ENCODE results near the gene MRPS6.

MRPS6 gene

GRCh38 chr21:34071683-34072082 lies 1.7 kb upstream of the MRPS6 start:
- no peak for DNase-seq (ENCODE audit: low spot score)

DNA sequence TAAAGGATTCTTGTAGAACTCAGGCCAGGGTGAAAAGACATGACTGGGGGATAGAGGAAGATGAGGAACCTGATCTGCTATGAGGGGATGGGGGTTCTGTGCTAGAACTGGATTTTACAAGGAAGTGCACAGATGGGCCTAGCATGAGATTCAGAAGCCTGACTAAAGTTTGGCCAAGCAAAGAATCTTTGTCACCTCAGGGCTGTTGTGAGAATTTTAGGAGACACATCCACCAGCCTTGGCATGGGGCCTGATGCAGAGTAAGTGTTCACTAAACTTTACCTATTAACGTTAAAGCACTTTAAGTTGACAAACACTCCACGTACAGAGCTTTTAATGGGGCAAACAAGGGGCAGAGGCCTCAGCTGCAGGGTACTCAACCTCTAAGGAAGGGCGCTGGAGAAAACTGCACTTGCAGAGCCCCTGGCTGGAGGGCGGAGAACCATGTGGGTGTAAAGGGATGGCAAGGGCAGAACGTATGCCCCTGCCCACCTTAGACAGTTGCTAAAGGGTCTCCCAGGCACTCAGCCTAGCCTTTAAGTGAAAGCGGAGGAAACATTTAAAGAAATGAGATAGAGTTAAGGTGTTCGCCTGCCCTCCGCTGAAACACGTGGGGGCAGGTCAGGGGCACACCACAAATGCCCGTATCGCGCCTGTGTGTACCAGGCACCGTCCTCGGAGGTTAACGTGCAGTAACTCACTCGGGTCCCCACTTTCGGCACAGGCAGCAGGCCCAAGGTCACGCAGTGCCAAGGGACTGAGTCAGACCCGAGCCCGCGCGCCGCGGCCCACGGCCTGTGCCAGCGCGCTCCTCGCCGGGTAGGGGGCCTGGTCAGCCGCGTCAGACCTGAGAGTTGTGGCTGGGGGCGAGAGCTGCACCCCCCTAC lies 990 bp upstream of the MRPS6 start:
- no peak for DNase-seq (ENCODE audit: low spot score)

DNA sequence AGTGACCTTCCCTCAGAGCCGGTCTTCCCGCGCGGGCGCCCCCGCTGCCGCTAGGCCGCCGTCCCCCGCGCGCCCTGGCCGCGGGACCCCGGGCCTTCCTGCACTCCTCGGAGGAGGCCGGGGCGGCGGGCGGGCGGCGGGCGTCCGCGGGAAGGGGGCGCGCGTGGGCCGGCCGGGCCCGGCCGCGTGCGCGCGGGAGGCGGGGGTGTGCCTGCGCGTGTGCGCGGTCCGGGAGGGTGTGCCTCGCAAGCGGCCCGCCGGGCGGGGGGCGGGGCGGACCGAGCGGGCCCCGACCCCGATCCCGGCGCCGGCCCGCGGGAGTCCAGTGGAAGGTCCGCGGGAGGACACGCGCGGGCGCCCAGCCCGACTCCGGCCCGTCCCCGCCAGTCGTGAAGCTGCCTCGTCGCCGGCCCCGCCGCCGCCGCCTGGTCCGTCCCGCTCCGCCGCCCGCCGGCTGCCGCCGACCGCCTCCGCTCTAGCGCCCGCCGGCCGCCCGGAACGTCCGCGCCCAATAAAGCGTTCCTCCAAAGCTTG lies 438 bp downstream of the MRPS6 start:
- DNase-seq (ENCODE audit: low spot score): peak; percentile 16

DNA sequence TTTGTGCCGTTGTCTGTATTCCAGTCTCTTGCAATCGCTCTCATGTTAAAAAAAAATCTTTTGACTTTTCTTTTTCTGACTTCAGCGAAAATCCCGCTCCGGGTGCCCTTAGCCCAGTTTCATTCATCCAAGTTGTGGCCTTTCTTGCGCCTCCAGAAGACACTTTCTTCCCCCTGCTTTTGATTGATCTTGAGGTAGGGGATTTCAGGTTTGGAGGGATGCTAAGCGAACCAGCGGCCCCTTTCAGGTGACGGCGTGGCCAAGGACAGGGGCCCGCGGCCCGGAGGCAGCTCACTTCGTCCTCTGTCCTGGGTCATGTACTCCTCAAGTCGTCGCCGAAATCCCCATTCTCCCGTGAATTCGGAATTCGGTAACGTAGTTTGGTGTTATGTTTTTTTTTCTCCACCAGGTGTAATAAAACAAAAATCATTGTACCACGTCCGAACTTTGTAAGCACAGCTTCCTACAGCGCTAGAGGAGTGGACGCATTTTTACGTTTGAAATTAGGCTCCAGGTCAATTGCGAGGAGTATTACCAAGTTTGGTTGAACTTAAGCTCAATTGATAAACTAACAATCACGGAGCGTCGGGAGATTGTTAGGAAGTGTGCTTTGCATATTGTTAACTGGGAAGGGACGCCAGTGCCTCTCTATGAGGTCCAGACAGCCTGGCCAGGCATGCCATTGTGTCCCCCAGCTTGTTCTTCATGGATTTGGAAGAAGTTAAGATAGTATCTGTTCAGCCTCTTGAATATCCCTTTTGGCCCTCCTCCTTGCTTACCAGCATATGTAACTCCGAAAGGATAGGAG lies 1.1 kb downstream of the MRPS6 start:
- DNase-seq (ENCODE audit: low spot score): peak; percentile 56

DNA sequence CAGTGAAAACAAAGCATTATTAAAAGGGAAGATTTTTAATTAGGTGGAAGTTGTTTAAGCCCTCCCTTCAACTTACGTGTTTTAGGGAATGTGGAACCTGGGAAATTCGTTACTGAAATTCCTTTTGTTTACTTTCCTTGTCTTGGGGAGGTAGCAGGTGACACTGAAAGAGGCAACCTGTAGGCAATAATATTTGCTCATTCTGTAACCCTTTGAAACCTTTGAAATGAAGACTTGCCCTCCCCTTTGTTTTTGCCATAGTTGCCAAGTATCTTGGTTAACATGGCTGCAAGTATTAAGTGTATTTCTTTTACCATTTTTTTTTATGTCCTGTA lies 1.7 kb downstream of the MRPS6 start:
- no peak for DNase-seq (ENCODE audit: low spot score)

DNA sequence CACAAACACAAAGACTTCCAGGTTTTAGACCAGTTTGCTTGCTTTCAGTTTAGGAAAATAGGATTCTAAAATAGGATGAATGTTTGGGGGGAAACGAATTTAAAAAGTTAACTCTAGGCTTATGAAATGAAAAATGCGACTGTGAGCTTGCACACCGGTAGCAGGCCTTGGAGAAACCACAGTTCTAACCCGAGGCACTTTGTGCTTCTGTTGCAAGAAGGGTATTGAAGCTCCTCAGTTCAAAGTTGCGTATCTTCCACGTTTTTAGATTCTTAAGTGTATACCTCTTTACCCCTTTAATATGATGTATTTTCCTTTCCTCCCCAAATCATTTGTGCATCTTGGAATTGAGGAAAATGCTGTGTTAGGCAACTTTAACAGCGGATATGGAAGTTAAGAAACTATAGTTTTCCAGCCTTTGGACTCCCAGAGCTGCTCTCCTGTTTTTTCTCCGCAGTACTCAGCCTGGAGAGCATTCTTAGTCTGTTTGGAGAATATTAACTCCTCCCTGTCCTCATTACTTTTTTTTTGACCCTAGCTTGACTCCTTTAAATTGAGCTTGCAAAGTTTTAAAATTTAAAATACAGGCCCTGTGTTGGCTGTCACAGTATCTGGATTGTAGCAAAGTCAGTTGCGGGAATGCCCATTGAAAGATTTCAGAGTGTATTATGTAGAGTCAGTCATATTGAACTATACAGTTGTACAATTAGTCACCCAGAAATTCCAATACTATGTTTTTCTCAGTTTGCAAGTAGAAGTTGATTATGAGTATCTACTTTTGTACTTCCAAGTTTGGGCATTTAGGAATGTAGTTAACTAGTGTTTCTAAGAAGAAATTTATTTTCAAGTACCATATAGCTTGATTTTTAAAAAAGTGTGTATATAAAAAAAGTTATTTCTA lies 2.6 kb downstream of the MRPS6 start:
- no peak for DNase-seq (ENCODE audit: low spot score)

- DNase-seq (ENCODE audit: low spot score): no peak
Measured at GRCh38 chr21:34076835-34077234, 3.5 kb downstream of the MRPS6 start.

DNA sequence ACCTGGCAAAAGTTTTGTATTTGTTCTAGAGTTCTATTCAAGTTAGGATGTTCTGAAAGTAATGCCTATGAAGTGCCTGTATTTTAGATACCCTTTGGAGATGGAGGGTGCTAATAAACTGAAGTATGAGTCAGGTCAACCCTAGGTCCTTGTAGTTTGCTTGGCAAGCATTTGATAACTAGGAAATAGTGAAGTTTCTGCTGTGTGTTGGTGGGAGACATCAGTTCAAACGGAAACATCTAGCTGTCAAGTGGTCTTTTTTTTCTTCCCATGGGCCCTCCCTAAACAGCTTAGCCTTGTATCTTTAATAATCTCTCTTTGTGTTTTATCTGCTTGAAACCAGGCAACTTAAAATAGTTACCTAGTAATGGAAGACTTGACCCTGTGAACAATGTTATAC lies 4.5 kb downstream of the MRPS6 start:
- no peak for DNase-seq (ENCODE audit: low spot score)

GRCh38 chr21:34078915-34079314 lies 5.5 kb downstream of the MRPS6 start:
- no peak for DNase-seq (ENCODE audit: low spot score)

DNA sequence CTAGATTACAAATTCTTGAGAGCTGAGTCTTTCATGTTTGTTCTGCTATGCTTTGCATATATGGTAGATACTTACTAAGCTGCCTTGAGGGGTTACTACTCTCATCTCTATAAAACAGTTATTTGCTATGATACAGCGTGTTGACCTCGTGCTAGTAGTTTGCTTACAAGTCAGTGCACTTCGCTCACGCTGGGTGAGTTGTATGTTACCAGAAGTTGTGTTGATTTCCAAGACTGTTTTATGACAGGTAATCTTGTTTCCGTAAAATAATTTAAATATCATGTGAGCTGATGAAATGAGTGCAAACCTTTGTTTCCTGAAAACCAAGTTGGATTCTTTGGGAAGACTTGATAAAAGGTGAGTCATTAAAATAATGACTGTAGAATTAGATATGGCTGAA lies 7.3 kb downstream of the MRPS6 start:
- DNase-seq (ENCODE audit: low spot score): no peak

DNA sequence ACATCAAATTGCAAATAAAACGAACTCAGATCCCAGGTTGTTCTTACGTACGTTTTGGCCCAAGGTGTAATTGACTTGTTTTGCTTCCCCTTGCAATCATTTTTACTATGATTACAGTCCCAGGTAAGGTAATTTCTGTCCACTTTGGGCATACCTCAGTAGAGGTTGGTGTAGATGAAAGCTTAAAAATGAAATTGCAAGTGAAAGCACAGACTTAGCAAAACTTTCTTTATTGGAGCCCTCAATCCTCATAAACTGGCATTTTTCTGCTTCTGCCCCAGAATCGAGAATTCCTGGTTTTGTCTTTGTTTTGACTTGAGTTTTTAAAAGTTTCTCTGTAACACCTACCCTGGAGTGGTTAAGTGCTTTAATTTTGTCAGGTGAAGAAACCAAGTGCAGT lies 9.4 kb downstream of the MRPS6 start:
- no peak for DNase-seq (ENCODE audit: low spot score)

- DNase-seq (ENCODE audit: low spot score): no peak
Measured at GRCh38 chr21:34083357-34083756, 10.0 kb downstream of the MRPS6 start.

DNA sequence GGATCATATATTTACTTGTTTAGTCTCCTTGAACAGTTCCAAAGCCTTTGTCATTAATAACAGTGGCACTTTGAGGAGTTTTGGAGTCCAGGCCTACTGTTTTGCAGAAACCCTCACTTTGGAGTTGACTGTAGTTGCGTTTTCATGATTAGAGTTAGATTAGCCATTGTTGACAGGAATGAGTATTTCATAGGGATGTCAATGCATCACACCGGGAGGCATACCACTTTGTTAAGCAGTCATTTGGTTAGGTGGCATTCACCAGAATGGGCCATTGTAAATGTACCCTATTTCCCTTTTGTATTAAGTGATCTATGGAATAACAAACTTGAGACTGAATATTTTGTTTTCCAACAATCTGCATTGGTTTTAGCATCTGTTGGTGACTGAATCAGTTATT lies 11.8 kb downstream of the MRPS6 start:
- no peak for DNase-seq (ENCODE audit: low spot score)

- DNase-seq (ENCODE audit: low spot score): no peak
Measured at GRCh38 chr21:34086887-34087306, 13.5 kb downstream of the MRPS6 start.

GRCh38 chr21:34088752-34089151 lies 15.4 kb downstream of the MRPS6 start:
- DNase-seq (ENCODE audit: low spot score): no peak

- DNase-seq (ENCODE audit: low spot score): no peak
Measured at GRCh38 chr21:34091032-34091431, 17.7 kb downstream of the MRPS6 start.

GRCh38 chr21:34091607-34092006 lies 18.2 kb downstream of the MRPS6 start:
- peak; percentile 26 for DNase-seq (ENCODE audit: low spot score)

- no peak for DNase-seq (ENCODE audit: low spot score)
Measured at GRCh38 chr21:34092262-34092921, 19.0 kb downstream of the MRPS6 start.

- DNase-seq (ENCODE audit: low spot score): no peak
Measured at GRCh38 chr21:34093083-34093482, 19.7 kb downstream of the MRPS6 start.

- no peak for DNase-seq (ENCODE audit: low spot score)
Measured at GRCh38 chr21:34094949-34095348, 21.6 kb downstream of the MRPS6 start.

DNA sequence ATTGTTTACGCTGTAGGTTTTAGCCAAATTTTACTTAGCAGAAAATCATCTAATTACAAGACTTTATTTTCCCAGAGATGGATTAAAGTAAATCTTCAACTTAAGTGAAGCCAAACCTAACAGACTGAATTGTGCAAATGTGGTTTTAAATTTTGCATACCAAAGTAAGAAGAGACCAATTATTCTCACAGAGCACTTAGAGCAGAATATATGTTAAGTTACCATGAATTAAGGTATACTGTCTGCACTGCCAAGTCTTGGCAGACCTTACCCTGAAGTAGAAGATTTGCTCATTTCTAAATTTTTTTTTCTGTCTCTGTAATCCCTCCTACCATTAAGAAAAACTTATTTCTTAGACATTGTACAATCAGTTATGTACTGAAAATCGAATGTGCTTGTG lies 24.1 kb downstream of the MRPS6 start:
- no peak for DNase-seq (ENCODE audit: low spot score)

- no peak for DNase-seq (ENCODE audit: low spot score)
Measured at GRCh38 chr21:34100337-34100736, 27.0 kb downstream of the MRPS6 start.
